ENCODE data around the gene XRCC1. TPM values are rescaled to one million over a fixed set of nuclear protein-coding genes. Genes with fewer than 3 reads are reported as not detected.

Gene XRCC1
- polyA plus RNA-seq, 3 donors: 56.4 to 66.0 (median 59.1) TPM

DNA sequence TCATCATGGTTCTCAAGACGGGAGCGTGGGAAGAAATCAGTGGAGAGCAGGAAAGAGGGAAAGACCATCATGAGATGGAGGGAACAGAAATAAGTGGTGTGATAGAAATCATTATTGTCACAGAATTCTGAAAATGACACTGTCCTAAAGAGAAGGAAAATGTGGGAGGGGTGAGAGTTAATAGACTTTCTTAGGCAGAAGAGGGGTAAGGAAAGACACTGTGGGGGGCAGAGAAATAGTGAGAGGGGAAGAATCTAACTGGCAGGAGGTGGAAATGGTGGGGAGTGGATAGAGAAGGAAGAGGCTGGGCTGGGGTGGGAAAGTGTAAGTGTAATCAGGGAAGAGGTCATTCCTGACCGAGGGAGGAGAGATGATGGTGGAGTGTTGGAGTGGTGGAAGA is 3.5 kb upstream of the XRCC1 start:
- no peak for DNase-seq (ENCODE audit: low read depth in 3 of 3, low spot score in 2 of 3)

GRCh38 chr19:43575955-43576878 is 890 bp upstream of the XRCC1 start:
- DNase-seq (ENCODE audit: low read depth in 3 of 3, low spot score in 2 of 3): no peak

GRCh38 chr19:43574424-43575155 is 737 bp downstream of the XRCC1 start:
- DNase-seq (ENCODE audit: low read depth in 3 of 3, low spot score in 2 of 3): no peak

GRCh38 chr19:43572171-43572588 is 3.1 kb downstream of the XRCC1 start:
- DNase-seq (ENCODE audit: low read depth in 3 of 3, low spot score in 2 of 3): no peak

GRCh38 chr19:43570174-43570791 is 5.0 kb downstream of the XRCC1 start:
- no peak for DNase-seq (ENCODE audit: low read depth in 3 of 3, low spot score in 2 of 3)

DNA sequence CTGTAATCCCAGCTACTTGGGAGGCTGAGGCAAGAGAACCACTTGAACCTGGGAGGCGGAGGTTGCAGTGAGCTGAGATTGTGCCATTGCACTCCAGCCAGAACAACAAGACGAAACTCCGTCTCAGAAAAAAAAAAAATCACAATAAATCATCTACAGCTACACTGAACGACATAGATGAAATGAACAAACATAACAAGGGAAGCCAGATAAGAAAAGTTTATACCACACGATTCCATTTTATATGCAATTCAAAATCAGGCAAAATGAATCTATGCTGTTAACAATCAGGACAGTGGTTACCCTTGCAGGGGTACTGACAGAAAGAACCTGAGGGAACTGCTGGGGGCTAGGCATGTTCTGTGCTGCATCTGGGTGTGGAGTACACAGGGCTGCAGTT is 5.7 kb downstream of the XRCC1 start:
- no peak for DNase-seq (ENCODE audit: low read depth in 3 of 3, low spot score in 2 of 3)

- DNase-seq (ENCODE audit: low read depth in 3 of 3, low spot score in 2 of 3): no peak
Measured at GRCh38 chr19:43564800-43565199, 10.5 kb downstream of the XRCC1 start.

GRCh38 chr19:43563816-43564457 is 11.4 kb downstream of the XRCC1 start:
- DNase-seq (ENCODE audit: low read depth in 3 of 3, low spot score in 2 of 3): no peak

GRCh38 chr19:43562698-43563241 is 12.6 kb downstream of the XRCC1 start:
- no peak for DNase-seq (ENCODE audit: low read depth in 3 of 3, low spot score in 2 of 3)

DNA sequence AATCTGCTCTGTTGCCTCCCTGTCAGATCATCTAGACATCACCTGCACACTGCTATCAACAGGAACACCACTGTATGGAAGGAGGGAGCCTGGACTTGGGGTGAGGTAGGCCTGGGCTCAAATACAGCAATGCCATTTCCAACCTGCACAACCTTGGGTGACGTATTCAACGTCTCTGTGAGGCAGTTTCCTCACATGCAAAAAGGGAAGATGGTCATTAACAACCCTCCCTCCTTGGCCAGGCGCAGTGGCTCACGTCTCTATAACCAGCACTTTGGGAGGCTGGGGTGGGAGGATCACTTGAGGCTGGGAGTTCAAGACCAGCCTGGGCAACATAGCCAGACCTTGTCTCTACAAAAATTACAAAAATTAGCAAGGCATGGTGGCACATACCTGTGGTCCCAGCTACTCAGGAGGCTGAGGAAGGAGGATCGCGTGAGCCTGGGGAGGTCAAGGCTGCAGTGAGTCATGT is 13.1 kb downstream of the XRCC1 start:
- no peak for DNase-seq (ENCODE audit: low read depth in 3 of 3, low spot score in 2 of 3)

- no peak for DNase-seq (ENCODE audit: low read depth in 3 of 3, low spot score in 2 of 3)
Measured at GRCh38 chr19:43561139-43561970, 14.0 kb downstream of the XRCC1 start.

DNA sequence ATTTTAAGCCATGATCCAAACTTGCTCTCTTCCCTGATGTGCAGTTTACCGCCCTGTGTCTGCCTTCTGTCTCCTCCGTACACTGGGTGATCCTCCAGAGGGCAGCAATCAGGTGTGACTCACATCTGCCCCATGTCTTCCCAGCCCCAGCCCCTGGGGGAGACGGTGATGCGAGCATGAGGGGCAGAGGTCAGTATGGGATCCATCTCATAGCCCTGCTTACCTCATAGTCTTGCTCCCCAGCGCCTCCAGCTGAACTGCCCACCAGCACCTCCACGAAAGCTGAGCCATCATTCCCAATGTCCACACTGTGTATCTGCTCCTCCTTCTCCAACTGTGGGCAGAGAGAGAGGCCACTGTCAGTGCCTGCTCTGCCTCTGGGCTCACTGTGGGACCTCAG is 14.6 kb downstream of the XRCC1 start:
- no peak for DNase-seq (ENCODE audit: low read depth in 3 of 3, low spot score in 2 of 3)

DNA sequence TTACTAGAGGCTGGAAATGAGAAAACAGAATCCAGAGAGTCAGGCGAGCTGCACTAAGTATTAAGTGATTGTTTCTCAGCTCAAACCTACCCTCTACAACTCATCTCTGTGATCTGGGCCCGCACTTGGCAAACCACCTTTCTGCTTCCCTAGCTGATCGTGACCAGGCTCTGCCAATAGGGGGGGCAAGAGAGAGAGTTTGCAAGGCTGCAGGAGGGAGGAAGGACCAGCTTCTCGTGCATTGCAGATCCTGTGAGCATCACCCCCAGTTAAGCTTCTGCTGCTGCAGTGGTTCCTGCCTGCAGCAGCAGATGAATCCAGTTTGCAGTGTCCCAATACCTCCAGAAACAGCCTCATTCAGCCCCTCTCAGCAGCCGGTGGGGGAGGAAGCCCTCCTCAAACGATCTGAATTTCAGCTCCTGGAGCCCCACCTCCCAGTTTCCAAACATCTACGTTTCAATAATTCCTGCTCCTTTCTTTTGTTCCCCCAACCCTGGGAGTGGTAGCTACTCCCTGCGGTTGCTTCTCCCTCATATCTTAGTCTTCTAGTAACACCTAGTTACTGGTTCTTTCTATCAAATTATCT is 20.0 kb downstream of the XRCC1 start:
- no peak for DNase-seq (ENCODE audit: low read depth in 3 of 3, low spot score in 2 of 3)

DNA sequence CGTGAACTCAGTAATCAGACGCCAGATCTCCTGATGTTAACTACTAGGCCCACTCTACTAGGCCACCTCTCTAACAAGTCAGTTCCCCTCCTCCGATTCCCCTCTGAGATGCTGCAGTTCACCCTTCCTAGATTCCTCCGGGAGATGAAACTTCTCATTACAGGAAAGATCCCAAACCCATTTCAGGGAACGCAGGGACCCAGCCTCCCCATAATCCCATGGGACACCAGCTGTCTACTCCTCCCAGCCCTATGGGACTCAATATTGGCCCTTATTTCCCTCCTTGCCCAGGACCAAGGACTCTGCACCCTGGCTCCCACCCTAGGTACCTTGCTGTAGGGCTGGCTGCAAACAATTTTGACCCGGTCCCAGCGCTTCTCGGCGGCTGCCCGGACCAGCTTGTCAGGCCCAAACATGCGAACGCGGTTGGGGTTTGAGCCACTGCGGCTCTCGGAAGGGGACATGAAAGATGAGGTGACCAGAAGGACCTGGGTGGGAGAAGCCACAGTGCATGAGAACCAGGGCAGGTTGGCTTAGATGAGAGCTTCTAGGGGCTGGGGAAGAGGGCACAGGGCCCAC is 20.9 kb downstream of the XRCC1 start:
- DNase-seq (ENCODE audit: low read depth in 3 of 3, low spot score in 2 of 3): no peak

GRCh38 chr19:43553656-43554055 is 21.7 kb downstream of the XRCC1 start:
- no peak for DNase-seq (ENCODE audit: low read depth in 3 of 3, low spot score in 2 of 3)

DNA sequence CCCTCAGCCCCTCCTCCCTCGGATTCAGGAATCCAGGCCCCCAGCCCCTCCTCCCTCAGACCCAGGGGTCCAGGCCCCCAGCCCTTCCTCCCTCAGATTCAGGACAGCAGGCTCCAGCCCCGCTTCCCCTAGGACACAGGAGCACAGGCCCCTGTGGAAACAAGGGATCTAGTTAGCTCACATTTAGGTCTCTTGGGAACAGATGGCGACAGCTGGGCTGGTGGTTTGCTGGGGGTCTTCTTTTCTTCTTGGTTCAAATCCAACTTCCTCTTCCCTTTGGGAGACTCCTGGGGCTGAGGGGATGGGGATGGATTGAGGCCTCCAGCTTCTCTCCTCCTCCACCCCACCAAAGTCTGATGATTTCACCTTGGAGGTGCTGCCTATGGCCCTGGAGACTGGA is 22.7 kb downstream of the XRCC1 start:
- no peak for DNase-seq (ENCODE audit: low read depth in 3 of 3, low spot score in 2 of 3)

- DNase-seq (ENCODE audit: low read depth in 3 of 3, low spot score in 2 of 3): no peak
Measured at GRCh38 chr19:43552198-43552450, 23.2 kb downstream of the XRCC1 start.

DNA sequence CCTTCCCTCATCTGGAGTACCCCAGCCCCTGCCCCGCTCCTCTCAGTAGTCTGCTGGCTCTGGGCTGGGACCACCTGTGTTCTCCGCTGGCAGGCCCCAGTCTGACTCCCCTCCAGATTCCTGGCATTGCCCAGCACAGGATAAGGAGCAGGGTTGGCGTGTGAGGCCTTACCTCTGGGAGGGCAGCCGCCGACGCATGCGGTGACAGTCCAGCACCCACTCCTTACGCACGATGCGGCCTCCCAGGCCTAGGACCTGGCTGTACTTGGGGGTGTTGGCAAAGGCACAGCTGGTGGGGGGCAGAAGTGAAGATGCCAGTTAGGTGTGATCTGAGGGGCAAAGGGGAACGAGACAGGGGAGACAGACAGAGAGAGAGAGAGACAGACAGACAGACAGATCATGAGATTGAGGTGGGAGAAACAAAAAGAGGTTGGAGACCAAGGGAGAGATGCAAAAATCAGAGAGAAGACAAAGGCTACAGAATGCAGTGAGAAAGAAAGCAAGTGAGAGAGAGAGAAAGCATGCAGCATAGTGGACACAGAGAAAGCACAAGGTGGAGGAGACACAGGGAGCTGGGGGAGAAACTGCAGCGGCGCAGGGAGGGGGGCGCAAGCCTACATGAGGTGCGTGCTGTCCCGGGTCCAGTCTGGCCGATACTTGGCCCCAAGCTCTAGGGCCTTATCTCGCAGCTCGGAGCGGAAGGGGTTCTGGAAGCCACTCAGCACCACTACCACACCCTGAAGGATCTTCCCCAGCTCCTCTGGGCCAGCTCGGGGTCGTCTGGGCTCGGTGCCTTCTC is 23.7 kb downstream of the XRCC1 start:
- no peak for DNase-seq (ENCODE audit: low read depth in 3 of 3, low spot score in 2 of 3)
